Measurements from ENCODE around the gene RSPO4. TPM values are rescaled to one million over a fixed set of nuclear protein-coding genes. Genes with fewer than 3 reads are reported as not detected.

The RSPO4 gene
- total RNA-seq, 1 experiment from 2014 or later = 6.7 TPM

- Histone ChIP-seq H4K91ac (ENCODE audit: insufficient read length, low read depth, low read length) (no peak overlapping the region), H2BK12ac (ENCODE audit: insufficient read length, low read depth, low read length) (no peak overlapping the region), H3K56ac (ENCODE audit: insufficient read length, low read depth, low read length) (no peak overlapping the region), H4K20me1 (ENCODE audit: control insufficient read depth, insufficient read depth, insufficient read length) (no peaks in the 10 kb centered on the region), H3T11ph (ENCODE audit: low read length) (no peak overlapping the region), H4K5ac (ENCODE audit: insufficient read length, low read depth, low read length) (no peak overlapping the region), H2BK120ac (ENCODE audit: low read depth, low read length, poor library complexity, severe bottlenecking) (no peak overlapping the region), H3K4me2 (ENCODE audit: insufficient read depth, insufficient read length, low read length) (no peak overlapping the region), H3K9me3 (ENCODE audit: control insufficient read depth, low read depth, low read length) (no peaks in the 10 kb centered on the region), H2BK15ac (ENCODE audit: low read depth, low read length) (no peak overlapping the region), H3K23ac (ENCODE audit: insufficient read length, low read depth, low read length) (no peak overlapping the region), H3K79me2 (ENCODE audit: insufficient read depth, low read length) (no peaks in the 10 kb centered on the region), H4K8ac (replicated peaks; ENCODE audit: insufficient read length, low read depth, low read length) (no peak overlapping the region), H3K18ac (ENCODE audit: insufficient read length, low read depth, low read length) (no peak overlapping the region), H3K4ac (ENCODE audit: low read depth, low read length) (no peak overlapping the region), H2AK5ac (ENCODE audit: insufficient read length, low read length) (no peak overlapping the region), H3K27ac (ENCODE audit: insufficient read length, low read depth, low read length) (no peak overlapping the region), H3K9ac (ENCODE audit: extremely low read depth, insufficient read length, low read length) (no peak overlapping the region), H2BK5ac (ENCODE audit: insufficient read length, low read length) (no peak overlapping the region), H2AFZ (ENCODE audit: low read length) (no peak overlapping the region), H3K23me2 (ENCODE audit: insufficient read length, low read depth, low read length, poor library complexity, severe bottlenecking) (no peaks in the 10 kb centered on the region), H2BK20ac (ENCODE audit: low read depth, low read length, poor library complexity, severe bottlenecking) (no peak overlapping the region), H3K79me1 (ENCODE audit: insufficient read depth, low read depth, low read length, poor library complexity, severe bottlenecking) (no peaks in the 10 kb centered on the region), H3K27me3 (ENCODE audit: insufficient read depth, low read length) (no peaks in the 10 kb centered on the region), H3K4me1 (ENCODE audit: insufficient read depth, low read length) (no peaks in the 10 kb centered on the region), H3K14ac (ENCODE audit: insufficient read depth, low read length) (no peak overlapping the region; the same call in 1 of the 2 replicates)
- Mint-ChIP-seq H3K36me3 (ENCODE audit: insufficient read depth in 1 of 3, low read depth in 3 of 3) (no peaks in the 10 kb centered on the region), H3K27me3 (ENCODE audit: low read depth) (peaks cover 24% of the 10 kb centered on the region), H3K4me3 (no peak overlapping the region), H3K4me1 (peaks cover 0 to under 1% of the 10 kb centered on the region in 2 experiments; a peak in 1 of 4 replicates), H3K27ac (no peak overlapping the region), H3K9me3 (no peaks in the 10 kb centered on the region)
- DNase-seq = no peak
- WGBS (ENCODE audit: extremely low coverage, insufficient read length, low lambda C conversion rate) = no CpG with 5 or more reads among the region's 6 CpGs
- no peak for TF ChIP-seq CTCF (conservative IDR thresholded peaks at IDR 0.05)
Observed at GRCh38 chr20:1050440-1050839, 48.3 kb upstream of the RSPO4 start.

Data from H9 (cell line).